MM.1S (cell line): Measurements from ENCODE around the gene COBL.

Source experiments
- CTCF ChIP-seq: fragments of 300-600 bp; sonication (generic); IDR thresholded peaks from 2 replicates; pipeline ENCODE4 v1.5.1; 2016; ENCODE audit warnings: antibody characterized with exemption, low read length, mixed read lengths
- EZH2 ChIP-seq: fragments of 300-600 bp; sonication (generic); optimal IDR thresholded peaks from 2 replicates; pipeline ENCODE3; 2017; ENCODE audit warnings: low read depth, mild to moderate bottlenecking, antibody characterized with exemption, low read length, mixed read lengths
- EZH2phosphoT487 ChIP-seq: fragments of 300-600 bp; sonication (generic); IDR thresholded peaks from 2 replicates; pipeline ENCODE4 v1.6.1; 2018; ENCODE audit warnings: antibody characterized with exemption, low read length

DNA sequence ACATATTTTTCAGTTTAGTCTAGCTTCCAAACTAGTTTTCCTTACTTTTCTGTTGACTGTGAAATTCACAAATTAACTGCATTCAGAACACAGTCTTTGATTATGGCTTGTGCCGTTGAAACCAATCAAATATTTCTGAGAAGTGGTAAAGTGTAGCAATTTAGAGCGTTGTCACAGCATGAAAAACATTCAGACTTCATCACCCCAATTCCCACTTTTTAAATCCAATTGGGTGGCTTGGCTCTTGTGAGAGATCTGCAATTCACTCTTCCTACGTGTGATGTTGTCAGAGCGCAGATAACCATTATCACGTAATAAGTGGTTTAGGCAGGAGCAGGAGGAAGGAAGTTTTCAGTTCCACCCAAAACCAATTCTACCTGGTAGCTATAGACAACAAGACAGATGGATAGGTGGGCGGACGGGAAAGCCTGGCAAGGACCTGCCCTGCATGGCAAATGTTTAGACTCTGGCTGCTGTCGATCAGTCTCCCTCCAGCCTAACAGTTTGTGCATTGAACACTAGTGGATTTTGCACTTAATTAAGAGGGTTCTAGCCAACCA lies 8.9 kb downstream of the COBL start:
- TF ChIP-seq CTCF (no peak), EZH2 (no peak), EZH2phosphoT487 (no peak)
